Stimulated activated effector memory CD8-positive, alpha-beta T cell treated with anti-CD3 and anti-CD28 coated beads, Interleukin-12 subunit alpha, Interleukin-12 subunit beta, amount 100 ng/mL, for 72 hours (primary cell): ENCODE results near the gene L3MBTL1.

Source experiments
- ATAC-seq: fragments of 150-1000 bp; cut with Tn5 transposase; 2 replicates; pipeline ENCODE4 v1.10.0; 2021
- DNase-seq, 2 donors: peaks; one replicate each; pipeline ENCODE4 v3.0.0; 2021 to 2022; ENCODE audit warnings: low spot score in 2 of 2
- H3K27ac Mint-ChIP-seq: one replicate; pipeline ENCODE4 v1.8.0; 2022; ENCODE audit warnings: mild to moderate bottlenecking, mixed read lengths
- H3K36me3 Mint-ChIP-seq: one replicate; pipeline ENCODE4 v1.8.0; 2022; ENCODE audit warnings: mild to moderate bottlenecking, mixed read lengths
- H3K4me1 Mint-ChIP-seq: one replicate; pipeline ENCODE4 v1.8.0; 2022; ENCODE audit warnings: mixed read lengths
- H3K4me3 Mint-ChIP-seq: one replicate; pipeline ENCODE4 v1.8.0; 2022; ENCODE audit warnings: mild to moderate bottlenecking, mixed read lengths
- H3K9me3 Mint-ChIP-seq: one replicate; pipeline ENCODE4 v1.8.0; 2022; ENCODE audit warnings: mixed read lengths

L3MBTL1 gene

GRCh38 chr20:43558412-43559146, 51.1 kb downstream of the L3MBTL1 start, which contains the start of gene SGK2:
Gene SGK2, plus strand, starts transcription at chr20:43559027. Its CDS starts 7,469 bp downstream, at chr20:43566496.
- no peak for DNase-seq
- no peak for ATAC-seq
- Mint-ChIP-seq H3K9me3 (no peaks in the 10 kb centered on the region), H3K27ac (peak within 1 kb of the TSS; percentile 60), H3K4me3 (no peak within 1 kb of the TSS), H3K4me1 (no peaks in the 10 kb centered on the region), H3K36me3 (peaks cover 5% of the 10 kb centered on the region)

GRCh38 chr20:43559147-43559987, 51.9 kb downstream of the L3MBTL1 start:
- DNase-seq = no peak
- Mint-ChIP-seq H3K4me3 (no peak overlapping the region), H3K4me1 (no peaks in the 10 kb centered on the region), H3K36me3 (peaks cover 5% of the 10 kb centered on the region), H3K9me3 (no peaks in the 10 kb centered on the region), H3K27ac (no peak overlapping the region)
- ATAC-seq = no peak

- Mint-ChIP-seq H3K27ac (no peak overlapping the region), H3K36me3 (peaks cover 5% of the 10 kb centered on the region), H3K4me1 (no peaks in the 10 kb centered on the region), H3K4me3 (no peak overlapping the region), H3K9me3 (no peaks in the 10 kb centered on the region)
- DNase-seq (no peak), ATAC-seq (no peak)
These were observed 53.5 kb downstream of the L3MBTL1 start for GRCh38 chr20:43560974-43561373.

- H3K9me3 Mint-ChIP-seq = no peaks in the 10 kb centered on the region
- ATAC-seq (no peak), DNase-seq (no peak)
- peaks cover 5% of the 10 kb centered on the region for H3K36me3 Mint-ChIP-seq
- peak overlapping the region; percentile 26 for H3K27ac Mint-ChIP-seq
- H3K4me3 Mint-ChIP-seq = no peak overlapping the region
- H3K4me1 Mint-ChIP-seq = no peaks in the 10 kb centered on the region
These were observed 55.9 kb downstream of the L3MBTL1 start for GRCh38 chr20:43563429-43563828.

GRCh38 chr20:43563991-43564390, 56.5 kb downstream of the L3MBTL1 start:
- H3K27ac Mint-ChIP-seq = peak overlapping the region; percentile 26
- DNase-seq (no peak), ATAC-seq (no peak)
- H3K4me3 Mint-ChIP-seq = no peak overlapping the region
- no peaks in the 10 kb centered on the region for H3K4me1 Mint-ChIP-seq
- H3K9me3 Mint-ChIP-seq = no peaks in the 10 kb centered on the region
- H3K36me3 Mint-ChIP-seq = peaks cover 5% of the 10 kb centered on the region

GRCh38 chr20:43564455-43564854, 57.0 kb downstream of the L3MBTL1 start:
- peaks cover 5% of the 10 kb centered on the region for H3K36me3 Mint-ChIP-seq
- no peaks in the 10 kb centered on the region for H3K4me1 Mint-ChIP-seq
- no peak overlapping the region for H3K4me3 Mint-ChIP-seq
- ATAC-seq (no peak), DNase-seq (no peak)
- no peak overlapping the region for H3K27ac Mint-ChIP-seq
- H3K9me3 Mint-ChIP-seq = no peaks in the 10 kb centered on the region

- peak; percentile 22 for ATAC-seq
- Mint-ChIP-seq H3K4me1 (no peaks in the 10 kb centered on the region), H3K27ac (no peak overlapping the region), H3K36me3 (peaks cover 5% of the 10 kb centered on the region), H3K9me3 (no peaks in the 10 kb centered on the region), H3K4me3 (no peak overlapping the region)
- no peak for DNase-seq
These were observed 57.7 kb downstream of the L3MBTL1 start for GRCh38 chr20:43564993-43565757.

- Mint-ChIP-seq H3K36me3 (peaks cover 4% of the 10 kb centered on the region), H3K4me3 (no peak overlapping the region), H3K4me1 (no peaks in the 10 kb centered on the region), H3K27ac (no peak overlapping the region), H3K9me3 (no peaks in the 10 kb centered on the region)
- no peak for DNase-seq
- ATAC-seq = no peak
These were observed 58.2 kb downstream of the L3MBTL1 start for GRCh38 chr20:43565758-43566104.

- no peaks in the 10 kb centered on the region for H3K9me3 Mint-ChIP-seq
- no peaks in the 10 kb centered on the region for H3K36me3 Mint-ChIP-seq
- H3K27ac Mint-ChIP-seq = no peak overlapping the region
- no peak overlapping the region for H3K4me3 Mint-ChIP-seq
- no peaks in the 10 kb centered on the region for H3K4me1 Mint-ChIP-seq
- DNase-seq (no peak), ATAC-seq (no peak)
These were observed 60.0 kb downstream of the L3MBTL1 start for GRCh38 chr20:43567477-43567876.

- ATAC-seq = no peak
- no peak overlapping the region for H3K4me3 Mint-ChIP-seq
- DNase-seq = no peak
- H3K36me3 Mint-ChIP-seq = no peaks in the 10 kb centered on the region
- H3K4me1 Mint-ChIP-seq = no peaks in the 10 kb centered on the region
- H3K9me3 Mint-ChIP-seq = no peaks in the 10 kb centered on the region
- no peak overlapping the region for H3K27ac Mint-ChIP-seq
These were observed 61.2 kb downstream of the L3MBTL1 start for GRCh38 chr20:43568706-43569105.

GRCh38 chr20:43569282-43569681, 61.8 kb downstream of the L3MBTL1 start:
- H3K36me3 Mint-ChIP-seq = no peaks in the 10 kb centered on the region

GRCh38 chr20:43570496-43570895, 63.0 kb downstream of the L3MBTL1 start:
- no peak for DNase-seq
- H3K27ac Mint-ChIP-seq = no peak overlapping the region
- H3K4me1 Mint-ChIP-seq = no peaks in the 10 kb centered on the region
- H3K9me3 Mint-ChIP-seq = no peaks in the 10 kb centered on the region
- H3K36me3 Mint-ChIP-seq = no peaks in the 10 kb centered on the region
- no peak for ATAC-seq
- no peak overlapping the region for H3K4me3 Mint-ChIP-seq

More at GRCh38 chr20:43569282-43569681, 61.8 kb downstream of the L3MBTL1 start:
- Mint-ChIP-seq H3K4me1 (no peaks in the 10 kb centered on the region), H3K9me3 (no peaks in the 10 kb centered on the region), H3K4me3 (no peak overlapping the region), H3K27ac (no peak overlapping the region)
- no peak for DNase-seq
- no peak for ATAC-seq

GRCh38 chr20:43571310-43571709, 63.8 kb downstream of the L3MBTL1 start:
- Mint-ChIP-seq H3K9me3 (no peaks in the 10 kb centered on the region), H3K27ac (peak overlapping the region; percentile 16), H3K4me1 (no peaks in the 10 kb centered on the region), H3K36me3 (no peaks in the 10 kb centered on the region), H3K4me3 (no peak overlapping the region)
- no peak for DNase-seq
- ATAC-seq = no peak

GRCh38 chr20:43571771-43572170, 64.3 kb downstream of the L3MBTL1 start:
- no peak overlapping the region for H3K27ac Mint-ChIP-seq
- no peaks in the 10 kb centered on the region for H3K4me1 Mint-ChIP-seq
- H3K4me3 Mint-ChIP-seq = no peak overlapping the region
- no peak for DNase-seq
- H3K36me3 Mint-ChIP-seq = no peaks in the 10 kb centered on the region
- ATAC-seq = no peak
- H3K9me3 Mint-ChIP-seq = no peaks in the 10 kb centered on the region

GRCh38 chr20:43572891-43573290, 65.4 kb downstream of the L3MBTL1 start:
- Mint-ChIP-seq H3K4me3 (no peak overlapping the region), H3K36me3 (no peaks in the 10 kb centered on the region), H3K27ac (no peak overlapping the region), H3K4me1 (no peaks in the 10 kb centered on the region), H3K9me3 (no peaks in the 10 kb centered on the region)
- no peak for ATAC-seq
- DNase-seq = no peak
